Cerebellar nuclear complex (tissue), 1 donor: ENCODE results near the gene EXOC7.

Experiments used
- DNase-seq, 2 experiments: peaks; one replicate each; lab custom pipeline; 2025; lab: John Stamatoyannopoulos, UW

EXOC7 gene

GRCh38 chr17:76120658-76121008 lies 17.0 kb upstream of the EXOC7 start:
- DNase-seq, result no peak

GRCh38 chr17:76119409-76120371 lies 16.1 kb upstream of the EXOC7 start:
- DNase-seq, result no peak

DNA sequence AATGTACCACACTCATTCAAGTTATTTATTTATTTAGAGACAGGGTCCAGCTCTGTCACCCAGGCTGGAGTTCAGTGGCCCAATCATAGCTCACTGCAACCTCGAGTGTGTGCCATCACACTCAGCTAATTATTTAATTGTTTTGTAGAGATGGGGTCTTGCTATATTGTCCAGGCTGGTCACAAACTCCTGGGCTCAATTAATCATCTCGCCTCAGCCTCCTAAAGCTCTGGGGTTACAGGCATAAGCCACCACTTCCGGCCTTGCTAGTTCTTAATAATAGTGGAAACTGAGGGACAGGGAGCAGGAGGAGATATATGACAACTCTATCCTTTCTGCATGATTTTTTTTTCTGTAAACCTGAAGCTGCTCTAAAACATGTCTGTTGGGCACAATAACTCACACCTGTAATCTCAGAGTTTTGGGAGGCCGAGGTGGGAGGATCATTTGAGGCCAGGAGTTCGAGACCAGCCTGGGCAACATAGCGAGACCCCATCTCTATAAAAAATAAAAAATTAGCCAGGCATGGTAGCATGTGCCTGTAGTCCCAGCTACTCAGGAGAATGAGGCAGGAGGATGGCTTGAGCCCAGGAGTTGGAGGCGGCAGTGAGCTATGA lies 11.7 kb upstream of the EXOC7 start:
- DNase-seq, result no peak

DNA sequence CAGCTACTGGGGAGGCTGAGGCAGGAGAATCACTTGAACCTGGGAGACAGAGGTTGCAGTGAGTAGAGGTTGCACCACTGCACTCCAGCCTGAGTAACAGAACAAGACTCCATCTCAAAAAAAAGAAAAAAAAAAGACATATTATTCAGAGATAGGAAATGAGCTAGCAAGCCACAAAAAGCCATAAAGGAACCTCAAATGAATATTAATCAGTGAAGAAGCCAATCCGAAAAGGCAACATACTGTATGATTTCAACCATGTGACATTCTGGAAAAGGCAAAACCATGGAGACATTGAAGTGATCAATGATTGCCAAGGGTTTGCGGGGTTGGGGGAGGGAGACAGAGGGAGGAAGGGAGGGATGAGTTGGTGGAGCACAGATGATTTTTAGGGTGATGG lies 8.4 kb upstream of the EXOC7 start:
- no peak for DNase-seq

DNA sequence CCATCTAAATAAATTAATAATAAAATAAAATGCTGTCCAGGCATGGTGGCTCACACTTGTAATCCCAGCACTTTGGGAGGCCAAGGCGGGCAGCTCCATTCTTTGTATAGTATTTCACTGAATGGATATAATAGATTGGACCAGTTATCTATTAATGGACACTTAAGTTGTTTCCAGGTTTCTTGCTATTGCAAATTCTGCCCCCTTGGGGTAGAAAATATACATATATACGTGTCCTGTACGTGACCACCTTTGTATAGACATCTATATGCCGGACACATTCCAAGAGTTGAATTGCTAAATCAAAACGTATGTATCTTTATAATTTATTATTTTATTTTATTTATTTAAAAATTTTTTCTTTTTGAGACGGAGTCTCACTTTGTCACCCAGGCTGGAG lies 3.9 kb upstream of the EXOC7 start:
- no peak for DNase-seq

- no peak for DNase-seq
Observed at GRCh38 chr17:76106703-76107102, 3.1 kb upstream of the EXOC7 start.

- no peak for DNase-seq
Observed at GRCh38 chr17:76104896-76105231, 1.3 kb upstream of the EXOC7 start.

DNA sequence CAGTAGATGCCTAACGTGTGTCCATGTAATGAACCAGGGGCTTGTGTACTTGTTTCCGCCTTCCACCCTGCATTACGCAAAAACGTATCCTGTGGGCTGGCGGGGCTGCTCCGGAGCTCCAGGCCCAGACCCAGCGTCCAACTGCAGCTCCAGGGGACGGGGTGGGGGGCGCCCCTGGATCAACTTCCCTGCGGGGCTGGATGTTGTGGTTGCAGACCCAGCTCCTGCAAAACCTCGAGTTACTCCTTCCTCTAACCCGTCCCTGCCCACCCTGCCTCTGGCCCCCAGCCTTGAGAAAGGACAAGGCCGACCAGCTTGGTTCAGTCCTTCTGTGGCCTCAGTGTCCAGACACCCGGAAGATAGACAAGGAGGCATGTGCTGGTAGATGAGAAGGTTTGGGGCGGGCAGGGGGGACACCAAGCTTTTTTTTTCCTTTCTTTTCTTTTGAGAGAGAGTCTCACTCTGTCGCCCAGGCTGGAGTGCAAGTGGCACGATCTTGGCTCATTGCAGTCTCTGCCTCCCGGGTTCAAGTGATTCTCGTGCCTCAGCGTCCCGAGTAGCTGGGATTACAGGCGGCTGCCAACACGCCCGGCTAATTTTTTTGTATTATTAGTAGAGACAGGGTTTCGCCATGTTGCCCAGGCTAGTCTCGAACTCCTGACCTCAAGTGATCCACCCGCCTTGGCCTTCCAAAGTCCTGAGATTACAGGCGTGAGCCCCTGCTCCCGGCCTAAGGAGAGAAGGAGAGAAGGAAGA lies 731 bp upstream of the EXOC7 start:
- no peak for DNase-seq

GRCh38 chr17:76102944-76103273 lies 678 bp downstream of the EXOC7 start:
- no peak for DNase-seq

GRCh38 chr17:76097716-76098295 lies 5.8 kb downstream of the EXOC7 start:
- DNase-seq, result no peak

DNA sequence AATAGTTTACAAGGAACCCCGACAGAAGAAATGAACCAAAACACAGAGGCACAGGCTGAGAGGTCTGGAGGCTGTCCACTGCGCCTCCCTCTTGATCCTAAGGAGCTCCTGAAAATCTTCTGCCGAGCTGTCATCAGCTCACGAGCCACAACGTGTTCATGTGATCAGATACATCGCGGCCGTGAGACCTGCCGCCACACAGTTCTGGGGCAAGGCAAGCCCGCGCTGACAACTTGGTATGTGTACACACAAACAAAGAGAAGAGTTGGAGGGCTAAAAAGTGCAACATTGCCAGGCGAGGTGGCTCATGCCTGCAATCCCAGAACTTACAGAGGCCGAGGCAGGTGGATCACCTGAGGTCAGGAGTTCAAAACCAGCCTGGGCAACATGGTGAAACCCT lies 7.6 kb downstream of the EXOC7 start:
- no peak for DNase-seq

DNA sequence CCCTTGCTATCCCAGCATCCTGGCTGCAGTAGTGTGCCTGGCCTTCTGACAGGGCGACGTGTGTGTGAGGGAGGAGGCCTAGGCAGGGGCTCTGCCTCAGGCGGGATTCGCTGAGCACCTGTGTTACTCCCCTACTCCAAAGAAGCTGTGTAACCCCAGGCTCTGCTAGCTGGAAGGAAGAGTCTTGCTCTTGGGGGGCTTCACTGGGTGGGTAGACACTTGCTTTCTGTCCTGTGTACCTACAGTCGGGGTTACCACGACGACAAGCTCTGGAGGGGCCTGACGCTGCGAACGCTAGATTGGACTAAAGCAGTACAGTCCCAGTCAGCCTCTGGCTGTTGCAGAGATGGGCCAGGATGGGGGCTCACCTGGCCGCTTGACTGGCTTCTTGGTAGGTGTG lies 9.5 kb downstream of the EXOC7 start:
- no peak for DNase-seq

DNA sequence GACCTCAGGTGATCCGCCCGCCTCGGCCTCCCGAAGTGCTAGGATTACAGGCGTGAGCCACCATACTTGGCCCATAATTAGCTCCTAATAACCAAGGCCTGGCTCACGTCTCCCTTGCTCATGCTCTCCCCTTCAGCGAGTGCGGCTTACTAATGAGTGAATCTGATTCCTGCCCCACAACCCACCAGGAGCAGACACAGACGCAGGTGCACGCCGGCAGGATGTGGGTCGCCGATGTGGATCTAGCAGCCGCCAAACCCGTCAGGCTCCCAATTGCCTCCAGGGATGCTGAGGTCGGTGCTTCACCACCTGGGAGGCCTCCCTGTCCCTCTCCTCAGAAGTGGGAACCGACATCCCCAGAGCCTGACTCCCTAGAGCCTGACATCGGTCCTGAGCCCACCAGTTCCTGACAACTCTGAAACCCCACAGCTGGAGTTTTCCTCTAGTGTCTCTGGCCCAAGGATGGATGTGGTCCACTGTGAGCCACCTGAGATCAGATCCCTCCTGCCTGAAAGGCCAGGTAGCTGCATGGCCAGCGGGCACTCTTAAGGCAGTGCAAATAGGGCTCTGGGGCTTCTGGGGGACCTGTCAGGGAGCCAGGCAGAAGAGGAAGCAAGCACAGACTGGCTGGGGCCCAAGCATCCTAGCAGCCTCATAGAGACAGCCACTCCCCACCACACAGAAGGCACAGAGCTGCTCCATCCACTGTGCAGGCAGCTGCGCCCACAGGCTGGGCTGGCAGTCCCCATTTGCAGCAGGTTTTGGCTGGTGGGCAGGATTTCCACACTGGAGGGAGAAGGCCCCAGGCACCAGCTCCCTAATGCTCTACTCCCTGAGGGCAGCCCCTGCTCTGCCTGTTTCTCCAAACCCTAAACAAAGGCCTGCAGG lies 10.8 kb downstream of the EXOC7 start:
- no peak for DNase-seq

DNA sequence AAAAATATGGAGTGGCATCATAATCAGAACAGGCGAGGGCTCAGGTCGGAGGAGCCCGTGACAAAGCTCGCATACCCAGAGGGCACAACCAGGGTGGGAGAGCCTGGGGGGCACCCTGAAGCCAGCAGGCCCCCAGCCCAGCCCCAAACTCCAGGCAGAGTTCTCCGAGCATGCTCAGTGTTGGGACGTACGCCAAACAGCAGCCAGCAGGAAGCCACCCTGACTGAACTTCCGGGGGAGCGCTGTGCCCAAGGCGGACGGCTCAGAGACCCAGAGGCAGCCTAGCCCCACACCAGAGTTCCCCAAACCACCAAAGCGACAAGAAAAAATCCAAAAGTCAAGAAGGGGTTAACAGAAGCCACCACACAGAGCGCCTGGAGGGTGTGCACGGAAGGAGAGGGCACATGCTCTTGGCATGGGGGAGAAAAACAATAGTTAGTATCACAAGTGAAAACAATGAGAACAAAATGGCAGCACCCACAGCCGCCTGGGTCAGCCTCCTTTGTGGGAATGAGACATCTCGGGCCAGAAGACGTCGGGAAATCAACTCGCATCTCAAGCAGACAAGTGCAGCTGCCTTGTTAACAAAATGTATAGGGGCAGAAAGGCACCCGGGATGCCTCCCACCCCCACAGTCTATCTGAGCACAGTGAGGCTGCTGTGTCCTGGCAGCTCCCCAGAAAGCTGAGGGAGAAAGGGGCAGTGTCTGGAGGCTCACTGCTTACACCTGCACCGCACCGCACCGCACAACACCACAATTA lies 11.9 kb downstream of the EXOC7 start:
- DNase-seq, result no peak

GRCh38 chr17:76090517-76091129 lies 13.0 kb downstream of the EXOC7 start:
- DNase-seq, result no peak

DNA sequence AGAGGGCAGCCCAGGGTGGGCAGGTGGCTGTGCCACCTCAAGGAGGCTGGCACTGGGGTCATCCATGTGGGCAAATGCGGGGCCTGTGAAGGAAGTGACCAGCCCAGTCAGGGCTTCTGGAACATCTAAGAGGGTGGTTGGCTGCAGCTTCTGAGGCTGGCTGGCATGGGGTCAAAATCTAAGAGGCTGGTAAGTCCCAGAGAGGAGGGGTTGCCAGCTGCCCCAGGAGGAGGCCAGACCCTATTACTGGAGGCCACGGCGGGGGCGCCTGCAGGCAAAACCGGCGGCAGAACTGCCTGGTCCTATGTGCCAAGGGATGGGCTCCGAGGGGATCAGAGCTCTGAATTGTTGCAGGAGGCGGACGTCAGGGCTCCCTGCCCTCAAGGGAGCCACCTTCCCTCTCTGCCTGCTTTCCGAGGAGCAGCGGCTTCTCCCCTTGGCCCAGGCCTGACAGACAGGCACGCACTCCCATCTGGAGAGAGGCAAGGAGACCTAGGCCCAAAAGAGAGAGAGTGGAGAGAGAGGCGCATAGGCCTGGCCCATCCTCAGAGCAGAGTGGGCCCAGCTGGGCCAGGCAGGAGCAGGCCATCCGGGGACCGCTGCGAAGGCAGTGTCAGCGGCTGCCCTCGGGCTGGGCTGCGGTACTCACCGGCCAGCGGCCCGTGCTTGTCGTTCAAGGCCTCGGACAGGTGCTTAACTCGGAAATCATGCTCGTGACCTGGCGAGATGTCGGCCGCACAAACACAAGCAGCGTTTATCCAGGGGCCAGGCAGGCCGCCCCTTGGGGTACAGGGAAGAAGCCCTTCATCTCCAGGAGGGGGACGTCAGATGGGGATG lies 13.7 kb downstream of the EXOC7 start:
- no peak for DNase-seq

DNA sequence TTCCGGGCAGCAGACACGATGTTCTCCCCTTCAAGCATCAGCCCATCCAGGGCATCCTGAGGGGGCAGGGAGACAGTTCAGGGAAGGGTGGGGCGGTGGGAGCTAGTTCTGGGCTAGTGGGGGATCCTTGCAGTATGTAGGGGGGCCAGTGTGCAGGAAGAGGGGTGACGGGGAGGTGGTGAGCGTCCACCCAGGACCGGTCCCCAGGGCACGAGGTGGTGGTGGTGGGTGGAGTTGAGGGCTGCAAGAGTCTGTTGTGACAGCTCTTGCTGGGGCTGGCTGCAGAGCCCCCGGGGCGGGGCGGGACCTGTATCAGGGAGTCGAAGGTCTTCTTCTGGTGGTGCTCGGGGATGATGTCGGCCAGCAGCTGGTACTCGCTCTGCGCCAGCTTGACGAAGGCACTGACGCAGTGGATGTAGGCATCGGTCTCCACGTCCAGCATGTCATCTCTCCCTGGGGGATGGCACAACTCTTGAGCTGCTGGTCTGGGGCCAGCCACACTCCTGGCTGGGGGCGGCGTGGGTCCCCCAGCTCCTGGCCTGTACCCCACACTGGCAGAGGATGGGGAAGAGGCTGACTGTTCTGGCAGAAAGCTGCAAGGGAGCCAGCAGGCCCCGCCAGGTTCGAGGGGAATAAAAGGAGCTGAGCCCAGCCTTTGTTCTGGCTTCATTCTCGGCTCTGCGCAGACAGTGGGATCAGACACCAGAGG lies 14.6 kb downstream of the EXOC7 start:
- no peak for DNase-seq

DNA sequence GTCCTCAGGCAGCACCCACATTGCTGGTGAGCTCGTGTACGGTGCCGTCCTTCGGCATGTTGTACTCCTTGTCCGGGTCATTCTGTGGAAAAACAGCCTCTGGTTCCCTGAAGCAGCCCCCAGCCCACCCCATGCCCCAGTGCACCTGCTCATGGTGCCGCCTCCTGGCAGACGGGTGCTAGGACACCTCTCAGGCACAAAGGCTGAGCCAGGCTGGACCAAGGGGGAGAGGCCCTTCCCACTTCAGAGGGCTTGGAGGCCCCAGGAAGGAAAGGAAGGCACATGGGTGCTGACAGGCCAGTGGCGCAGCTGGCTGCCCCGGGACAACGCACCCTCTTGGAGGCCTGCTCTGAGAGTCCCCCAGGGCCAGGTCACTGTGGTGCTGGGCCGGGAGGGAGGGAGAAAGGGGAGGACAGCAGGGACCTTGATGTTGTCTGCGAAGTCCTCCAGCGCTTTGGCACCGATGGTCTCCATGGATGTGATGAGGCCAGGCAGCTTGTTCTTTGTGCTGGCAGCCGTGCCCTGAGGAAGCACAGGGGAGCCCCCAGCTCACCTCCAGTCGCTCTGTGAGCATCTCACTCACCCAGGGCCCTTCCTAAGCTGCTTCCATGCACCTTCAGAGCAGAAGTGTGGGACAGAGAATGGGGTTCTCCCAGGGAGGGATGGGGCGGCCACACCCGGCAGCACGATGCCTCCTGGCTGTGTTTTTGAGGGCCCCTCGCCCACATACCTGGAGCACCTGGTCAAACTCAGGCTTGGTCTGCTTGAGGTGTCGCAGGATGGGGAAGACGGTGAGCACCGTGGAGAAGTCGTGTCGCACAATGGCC lies 15.3 kb downstream of the EXOC7 start:
- DNase-seq, result no peak
